Mesenchymal stem cell (in vitro differentiated cells and primary cell): ENCODE results near the gene ARID5B.

Source experiments
- DNase-seq: peaks from one replicate; pipeline ENCODE4 v3.0.0-alpha.2; 2013
- H2AFZ ChIP-seq: one replicate; pipeline ENCODE4 v1.6.1; 2013; ENCODE audit warnings: low read depth, mild to moderate bottlenecking, control low read depth, inconsistent platforms, low read length, moderate library complexity
- H2AK5ac ChIP-seq: 2 replicates; pipeline ENCODE4 v1.6.1; 2013; ENCODE audit warnings: low read length, moderate library complexity, mild to moderate bottlenecking, inconsistent platforms; ENCODE audit not compliant: severe bottlenecking
- H2BK120ac ChIP-seq: one replicate; pipeline ENCODE4 v1.6.1; 2013; ENCODE audit warnings: low read depth, mild to moderate bottlenecking, inconsistent platforms, low read length, moderate library complexity
- H2BK12ac ChIP-seq, 2 experiments: one replicate each; pipeline ENCODE4 v1.6.1; 2013; ENCODE audit warnings: inconsistent platforms in 2 of 2, low read length in 2 of 2, mild to moderate bottlenecking in 2 of 2, moderate library complexity in 2 of 2, control low read depth in 1 of 2
- H2BK15ac ChIP-seq: one replicate; pipeline ENCODE4 v1.6.1; 2013; ENCODE audit warnings: mild to moderate bottlenecking, low read depth, inconsistent platforms; ENCODE audit not compliant: poor library complexity, severe bottlenecking
- H2BK5ac ChIP-seq: 2 replicates; pipeline ENCODE4 v1.6.1; 2013; ENCODE audit warnings: low read depth, mild to moderate bottlenecking, low read length, control low read depth, inconsistent platforms; ENCODE audit not compliant: poor library complexity, severe bottlenecking
- H3K14ac ChIP-seq, 2 experiments: one replicate each; pipeline ENCODE4 v1.6.1; 2013; ENCODE audit warnings: inconsistent platforms in 2 of 2, low read length in 2 of 2, control low read depth in 1 of 2, mild to moderate bottlenecking in 1 of 2, moderate library complexity in 1 of 2
- H3K18ac ChIP-seq, 2 experiments: one replicate each; pipeline ENCODE4 v1.6.1; 2013; ENCODE audit warnings: inconsistent platforms in 2 of 2, low read length in 2 of 2, control low read depth in 1 of 2, low read depth in 1 of 2, mild to moderate bottlenecking in 1 of 2
- H3K23ac ChIP-seq, 2 experiments: one replicate each; pipeline ENCODE4 v1.6.1; 2013; ENCODE audit warnings: inconsistent platforms in 2 of 2, low read length in 2 of 2, mild to moderate bottlenecking in 2 of 2, moderate library complexity in 2 of 2, control low read depth in 1 of 2
- H3K27ac ChIP-seq: 2 replicates; pipeline ENCODE4 v1.5.1; 2013; ENCODE audit warnings: mild to moderate bottlenecking, moderate library complexity, low read length, control low read depth, inconsistent platforms; ENCODE audit not compliant: poor library complexity, severe bottlenecking
- H3K27me3 ChIP-seq, 2 experiments: 2 replicates each; pipeline versions ENCODE4 v1.6.1 to v1.7.0; 2013; ENCODE audit warnings: low read length in 2 of 2, mild to moderate bottlenecking in 2 of 2, moderate library complexity in 2 of 2, control low read depth in 1 of 2, inconsistent platforms in 1 of 2; ENCODE audit not compliant: control insufficient read depth in 1 of 2, insufficient read depth in 1 of 2
- H3K36me3 ChIP-seq, 2 experiments: 2 replicates each; pipeline versions ENCODE4 v1.6.1 to v1.7.0; 2013; ENCODE audit warnings: low read length in 2 of 2, control low read depth in 1 of 2, inconsistent platforms in 1 of 2, low read depth in 1 of 2, mild to moderate bottlenecking in 1 of 2; ENCODE audit not compliant: insufficient read depth in 2 of 2, control insufficient read depth in 1 of 2
- H3K4ac ChIP-seq, 2 experiments: one replicate each; pipeline ENCODE4 v1.6.1; 2013; ENCODE audit warnings: inconsistent platforms in 2 of 2, low read length in 2 of 2, mild to moderate bottlenecking in 2 of 2, moderate library complexity in 2 of 2, control low read depth in 1 of 2, low read depth in 1 of 2
- H3K4me1 ChIP-seq: 2 replicates; pipeline ENCODE4 v1.6.1; 2013; ENCODE audit warnings: low read depth, low read length, control low read depth; ENCODE audit not compliant: control insufficient read depth, insufficient read depth
- H3K4me2 ChIP-seq: 2 replicates; pipeline ENCODE4 v1.6.1; 2013; ENCODE audit warnings: low read length, mild to moderate bottlenecking, inconsistent platforms; ENCODE audit not compliant: poor library complexity, severe bottlenecking
- H3K4me3 ChIP-seq, 2 experiments: 2 replicates each; pipeline versions ENCODE4 v1.5.1 to v1.7.0; 2013; ENCODE audit warnings: low read length in 2 of 2, mild to moderate bottlenecking in 2 of 2, control low read depth in 1 of 2, low read depth in 1 of 2; ENCODE audit not compliant: insufficient read depth in 1 of 2
- H3K79me1 ChIP-seq: replicated peaks from 2 replicates; pipeline ENCODE4 v1.6.1; 2013; ENCODE audit warnings: mild to moderate bottlenecking, control low read depth, low read length, inconsistent platforms; ENCODE audit not compliant: poor library complexity, severe bottlenecking
- H3K9ac ChIP-seq: 2 replicates; pipeline ENCODE4 v1.7.0; 2013; ENCODE audit warnings: mild to moderate bottlenecking, low read length, moderate library complexity
- H3K9me3 ChIP-seq: 2 replicates; pipeline ENCODE4 v1.7.0; 2013; ENCODE audit warnings: mild to moderate bottlenecking, low read length; ENCODE audit not compliant: control insufficient read depth
- H4K8ac ChIP-seq: one replicate; pipeline ENCODE4 v1.6.1; 2013; ENCODE audit warnings: inconsistent platforms, mild to moderate bottlenecking, low read length, moderate library complexity
- H4K91ac ChIP-seq: one replicate; pipeline ENCODE4 v1.6.1; 2013; ENCODE audit warnings: mild to moderate bottlenecking, low read length, inconsistent platforms
- WGBS: methylation state at CpG from one replicate; pipeline ENCODE4 v1.1.7; 2013; ENCODE audit warnings: mixed read lengths; 5-methylcytosine and 5-hydroxymethylcytosine counted together

Gene ARID5B

GRCh38 chr10:62037890-62038608 is 136.6 kb downstream of the ARID5B start:
- Histone ChIP-seq H4K8ac (no peak overlapping the region), H2AK5ac (no peak overlapping the region), H2BK15ac (no peak overlapping the region), H3K14ac (no peak overlapping the region), H3K4me3 (no peak overlapping the region), H2BK5ac (no peak overlapping the region), H3K27me3 (no peaks in the 10 kb centered on the region), H3K4ac (no peak overlapping the region), H3K9ac (peak overlapping the region; percentile 83), H3K4me2 (no peak overlapping the region), H3K4me1 (peaks cover 14% of the 10 kb centered on the region), H3K23ac (no peak overlapping the region), H3K18ac (no peak overlapping the region), H2AFZ (no peak overlapping the region), H4K91ac (no peak overlapping the region), H3K36me3 (peaks cover 0 to 3% of the 10 kb centered on the region in 2 experiments), H2BK120ac (no peak overlapping the region), H3K9me3 (no peaks in the 10 kb centered on the region), H3K27ac (peak overlapping the region; percentile 68), H2BK12ac (no peak overlapping the region), H3K79me1 (peaks cover 24% of the 10 kb centered on the region)
- no peak for DNase-seq

- H3K4me3 ChIP-seq: peak overlapping the region in 1 of 2 experiments; percentile 32
- H3K4me1 ChIP-seq: peaks cover 14% of the 10 kb centered on the region
- peak overlapping the region; percentile 83 for H3K9ac ChIP-seq
Observed at GRCh38 chr10:62038609-62039190, 137.2 kb downstream of the ARID5B start.

GRCh38 chr10:62039954-62040353 is 138.5 kb downstream of the ARID5B start:
- Histone ChIP-seq H2BK12ac (no peak overlapping the region), H3K9me3 (no peaks in the 10 kb centered on the region), H2BK120ac (no peak overlapping the region), H3K23ac (no peak overlapping the region), H3K14ac (no peak overlapping the region), H3K4me3 (no peak overlapping the region), H4K8ac (no peak overlapping the region), H4K91ac (no peak overlapping the region), H2AK5ac (no peak overlapping the region), H3K4me1 (peaks cover 16% of the 10 kb centered on the region), H3K36me3 (peaks cover 0 to 3% of the 10 kb centered on the region in 2 experiments), H3K4me2 (no peak overlapping the region), H3K27ac (peak overlapping the region; percentile 68), H3K9ac (no peak overlapping the region), H2BK5ac (no peak overlapping the region), H3K27me3 (no peaks in the 10 kb centered on the region), H2AFZ (no peak overlapping the region), H3K4ac (no peak overlapping the region), H2BK15ac (no peak overlapping the region), H3K79me1 (peaks cover 13% of the 10 kb centered on the region), H3K18ac (no peak overlapping the region)
- 100% methylated on average over 1 of the region's 1 CpG for WGBS
- DNase-seq: no peak

More at GRCh38 chr10:62038609-62039190, 137.2 kb downstream of the ARID5B start:
- Histone ChIP-seq H2AFZ (no peak overlapping the region), H4K91ac (no peak overlapping the region), H4K8ac (no peak overlapping the region), H3K23ac (no peak overlapping the region), H2BK15ac (no peak overlapping the region), H3K18ac (no peak overlapping the region), H3K27ac (peak overlapping the region; percentile 68), H2BK12ac (no peak overlapping the region), H3K4ac (no peak overlapping the region), H3K14ac (no peak overlapping the region), H3K27me3 (no peaks in the 10 kb centered on the region), H2BK120ac (no peak overlapping the region), H3K4me2 (no peak overlapping the region), H2BK5ac (no peak overlapping the region), H3K79me1 (peaks cover 19% of the 10 kb centered on the region), H3K36me3 (peaks cover 0 to 3% of the 10 kb centered on the region in 2 experiments), H2AK5ac (no peak overlapping the region), H3K9me3 (no peaks in the 10 kb centered on the region)
- DNase-seq: peak; percentile 79
- 5% methylated on average over 2 of the region's 9 CpGs for WGBS

GRCh38 chr10:62040881-62041280 is 139.4 kb downstream of the ARID5B start:
- Histone ChIP-seq H4K8ac (no peak overlapping the region), H3K4me2 (no peak overlapping the region), H3K9me3 (no peaks in the 10 kb centered on the region), H3K9ac (no peak overlapping the region), H3K79me1 (peaks cover 8% of the 10 kb centered on the region), H2BK120ac (no peak overlapping the region), H3K27ac (peak overlapping the region; percentile 8), H3K4me1 (peaks cover 16% of the 10 kb centered on the region), H2AK5ac (peak overlapping the region; percentile 45), H3K27me3 (no peaks in the 10 kb centered on the region), H3K23ac (no peak overlapping the region), H4K91ac (no peak overlapping the region), H2BK5ac (no peak overlapping the region), H2AFZ (no peak overlapping the region), H3K36me3 (peaks cover 0 to 1% of the 10 kb centered on the region in 2 experiments), H3K14ac (no peak overlapping the region), H2BK12ac (peak overlapping the region in 1 of 2 experiments; percentile 75), H3K4me3 (no peak overlapping the region), H3K4ac (peak overlapping the region in 1 of 2 experiments; percentile 15), H3K18ac (peak overlapping the region in 1 of 2 experiments; percentile 44), H2BK15ac (no peak overlapping the region)
- 98% methylated on average over 3 of the region's 4 CpGs for whole genome bisulfite sequencing
- no peak for DNase-seq
